KMS-11 (cell line): ENCODE data around the gene FOXP1.

Experiments
- H2AFZ ChIP-seq: fragments of 200-600 bp; sonication (generic); 2 replicates; pipeline ENCODE4 v1.6.1; 2016; ENCODE audit warnings: antibody characterized with exemption, mixed run types, low read depth
- H3K27ac ChIP-seq: fragments of 200-600 bp; sonication (generic); 2 replicates; pipeline ENCODE4 v1.6.1; 2016; ENCODE audit warnings: mild to moderate bottlenecking, mixed run types
- H3K27me3 ChIP-seq: fragments of 200-600 bp; sonication (generic); 2 replicates; pipeline ENCODE4 v1.6.1; 2017; ENCODE audit warnings: mild to moderate bottlenecking, low read depth, mixed run types, moderate library complexity; ENCODE audit not compliant: insufficient read depth
- H3K36me3 ChIP-seq: fragments of 200-600 bp; sonication (generic); 2 replicates; pipeline ENCODE4 v1.6.1; 2017; ENCODE audit warnings: mild to moderate bottlenecking, mixed run types; ENCODE audit not compliant: insufficient read depth
- H3K4me1 ChIP-seq: fragments of 200-600 bp; sonication (generic); 2 replicates; pipeline ENCODE4 v1.6.1; 2016; ENCODE audit warnings: mild to moderate bottlenecking, low read depth, mixed run types; ENCODE audit not compliant: poor library complexity, severe bottlenecking
- H3K4me2 ChIP-seq: fragments of 200-600 bp; sonication (generic); 2 replicates; pipeline ENCODE4 v1.7.0; 2016; ENCODE audit warnings: mild to moderate bottlenecking, mixed run types
- H3K4me3 ChIP-seq: fragments of 200-600 bp; sonication (generic); IDR thresholded peaks from 2 replicates; pipeline ENCODE4 v1.6.1; 2017; ENCODE audit warnings: low read depth, low read length, mixed read lengths; ENCODE audit not compliant: insufficient read depth
- H3K79me2 ChIP-seq: fragments of 200-600 bp; sonication (generic); 2 replicates; pipeline ENCODE4 v1.6.1; 2016; ENCODE audit warnings: low read depth, mixed run types; ENCODE audit not compliant: insufficient read depth
- H3K9ac ChIP-seq: fragments of 200-600 bp; sonication (generic); 2 replicates; pipeline ENCODE4 v1.6.1; 2016; ENCODE audit warnings: mild to moderate bottlenecking, mixed run types
- H4K20me1 ChIP-seq: fragments of 200-600 bp; sonication (generic); 2 replicates; pipeline ENCODE4 v1.6.1; 2016; ENCODE audit warnings: mild to moderate bottlenecking, mixed run types; ENCODE audit not compliant: insufficient read depth
- CTCF ChIP-seq: fragments of 200-600 bp; sonication (generic); conservative IDR thresholded peaks from 2 replicates; pipeline ENCODE4 v1.6.1; 2017; ENCODE audit warnings: low read depth, mild to moderate bottlenecking, antibody characterized with exemption, low read length, moderate library complexity, mixed read lengths

The FOXP1 gene

DNA sequence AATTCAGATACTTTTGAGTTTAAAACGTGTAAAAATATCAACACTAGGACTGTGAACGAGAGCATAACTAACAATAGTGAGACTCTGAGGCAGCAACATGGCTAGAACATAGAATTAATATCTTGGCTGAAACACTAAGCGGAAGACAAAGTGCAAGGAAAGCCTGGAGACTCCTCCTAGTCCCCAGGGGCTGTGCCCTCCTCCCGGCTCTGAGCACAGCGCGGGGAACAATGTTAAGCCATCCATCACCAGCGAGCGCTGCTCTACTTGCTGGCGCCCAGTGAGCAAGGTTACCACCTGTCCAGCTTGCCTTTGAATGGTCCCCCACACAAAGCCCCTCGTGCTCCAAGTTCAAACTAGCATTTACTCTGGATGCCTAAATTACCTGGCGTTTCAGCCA is 436.9 kb downstream of the FOXP1 start:
- H3K79me2 ChIP-seq: no peaks in the 10 kb centered on the region
- H3K27me3 ChIP-seq: no peaks in the 10 kb centered on the region
- H2AFZ ChIP-seq: no peak overlapping the region
- H3K9ac ChIP-seq: no peak overlapping the region
- H3K4me1 ChIP-seq: peaks cover 11% of the 10 kb centered on the region
- TF ChIP-seq CTCF: no peak
- H3K4me3 ChIP-seq: no peak overlapping the region
- H3K36me3 ChIP-seq: no peaks in the 10 kb centered on the region
- no peak overlapping the region for H3K27ac ChIP-seq
- H4K20me1 ChIP-seq: no peaks in the 10 kb centered on the region
- H3K4me2 ChIP-seq: no peak overlapping the region

- H3K4me1 ChIP-seq: peaks cover 11% of the 10 kb centered on the region
- no peak overlapping the region for H3K27ac ChIP-seq
- no peaks in the 10 kb centered on the region for H3K79me2 ChIP-seq
- no peaks in the 10 kb centered on the region for H3K27me3 ChIP-seq
- H4K20me1 ChIP-seq: no peaks in the 10 kb centered on the region
- TF ChIP-seq CTCF: no peak
- H3K4me3 ChIP-seq: no peak overlapping the region
- H3K9ac ChIP-seq: no peak overlapping the region
- no peak overlapping the region for H3K4me2 ChIP-seq
- H2AFZ ChIP-seq: no peak overlapping the region
- no peaks in the 10 kb centered on the region for H3K36me3 ChIP-seq
Observed at GRCh38 chr3:71145954-71146353, 437.6 kb downstream of the FOXP1 start.

DNA sequence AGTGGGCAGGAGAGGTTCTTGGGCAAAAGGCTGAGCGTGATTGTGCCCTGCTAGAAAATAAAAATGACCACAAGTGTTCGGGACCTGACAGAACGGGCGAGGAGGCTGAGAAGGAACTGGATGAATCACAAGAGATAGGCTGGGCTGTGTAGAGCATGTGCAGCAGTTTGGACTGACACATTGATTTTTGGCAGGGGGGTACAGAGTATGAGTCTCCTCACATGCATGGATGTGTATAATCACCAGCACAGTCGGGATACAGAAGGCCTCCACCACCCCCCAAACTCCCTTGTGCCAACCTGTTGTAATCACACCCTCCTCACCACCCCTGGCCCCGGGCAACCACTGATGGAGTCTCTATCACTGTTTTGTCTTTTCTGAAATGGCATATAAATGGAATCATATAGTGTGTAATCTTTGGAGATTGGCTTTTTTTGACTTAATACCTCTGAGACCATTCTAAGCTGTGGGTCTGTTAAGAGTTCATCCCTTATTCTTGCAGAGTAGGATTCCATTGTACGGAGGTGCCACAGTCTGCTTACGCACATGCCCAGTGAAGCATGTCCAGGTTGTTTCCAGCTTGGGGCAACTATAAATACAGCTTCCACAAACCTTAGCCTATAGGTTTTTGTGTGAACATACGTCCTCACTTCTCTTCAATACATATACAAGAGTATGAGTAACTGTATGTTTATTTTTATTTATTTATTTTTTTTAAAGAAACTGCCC is 438.8 kb downstream of the FOXP1 start:
- H3K36me3 ChIP-seq: no peaks in the 10 kb centered on the region
- H3K4me1 ChIP-seq: no peaks in the 10 kb centered on the region

GRCh38 chr3:71143493-71143892 is 440.0 kb downstream of the FOXP1 start:
- TF ChIP-seq CTCF: no peak
- Histone ChIP-seq H3K4me3 (no peak overlapping the region), H3K4me2 (no peak overlapping the region), H3K4me1 (no peaks in the 10 kb centered on the region), H4K20me1 (no peaks in the 10 kb centered on the region), H3K36me3 (no peaks in the 10 kb centered on the region), H3K9ac (no peak overlapping the region), H3K79me2 (no peaks in the 10 kb centered on the region), H2AFZ (no peak overlapping the region), H3K27me3 (no peaks in the 10 kb centered on the region), H3K27ac (no peak overlapping the region)

More for the DNA sequence above, 438.8 kb downstream of the FOXP1 start:
- no peaks in the 10 kb centered on the region for H4K20me1 ChIP-seq
- H3K79me2 ChIP-seq: no peaks in the 10 kb centered on the region
- H2AFZ ChIP-seq: no peak overlapping the region
- no peak overlapping the region for H3K4me3 ChIP-seq
- H3K27me3 ChIP-seq: no peaks in the 10 kb centered on the region
- no peak for TF ChIP-seq CTCF
- no peak overlapping the region for H3K4me2 ChIP-seq
- H3K27ac ChIP-seq: no peak overlapping the region
- no peak overlapping the region for H3K9ac ChIP-seq
